Loucy (cell line): ENCODE measurements around the gene ANAPC10.
A peak's percentile ranks its signal among the peaks of the same experiment; 100 is the strongest.

Experiments used
- CTCF ChIP-seq: fragments of 200-600 bp; sonication (generic); conservative IDR thresholded peaks from 2 replicates; pipeline ENCODE4 v1.5.1; 2014; ENCODE audit warnings: mild to moderate bottlenecking, antibody characterized with exemption, low read length
- EZH2phosphoT487 ChIP-seq: fragments of 200-600 bp; IDR thresholded peaks from 2 replicates; pipeline ENCODE4 v1.6.1; 2018; ENCODE audit warnings: antibody characterized with exemption, mild to moderate bottlenecking, moderate library complexity, borderline replicate concordance

GRCh38 chr4:145061318-145061920 lies 36.6 kb downstream of the ANAPC10 start:
- peak; percentile 67 for TF ChIP-seq CTCF
- no peak for TF ChIP-seq EZH2phosphoT487
